HEK293 (cell line): Measurements from ENCODE around the gene UBXN1.

Source experiments
- IKZF3 ChIP-seq: fragments of 450-650 bp; IDR thresholded peaks from 2 replicates; pipeline ENCODE4 v1.5.0; 2018; ENCODE audit warnings: missing biosample characterization, mild to moderate bottlenecking, missing genetic modification characterization, moderate library complexity
- KLF8 ChIP-seq: fragments of 450-650 bp; formaldehyde crosslinking; IDR thresholded peaks from 2 replicates; pipeline ENCODE4 v1.5.1; 2016; ENCODE audit warnings: missing biosample characterization, missing genetic modification characterization
- KLF9 ChIP-seq: fragments of 450-650 bp; formaldehyde crosslinking; IDR thresholded peaks from 2 replicates; pipeline ENCODE4 v1.5.1; 2016; ENCODE audit warnings: missing biosample characterization, missing genetic modification characterization, low read depth
- PRDM1 ChIP-seq: fragments of 450-650 bp; formaldehyde crosslinking; IDR thresholded peaks from 2 replicates; pipeline ENCODE4; 2016; ENCODE audit warnings: missing biosample characterization, missing genetic modification characterization
- PRDM6 ChIP-seq: fragments of 450-650 bp; formaldehyde crosslinking; IDR thresholded peaks from 2 replicates; pipeline ENCODE4 v1.5.1; 2017; ENCODE audit warnings: missing biosample characterization, missing genetic modification characterization
- SP7 ChIP-seq: fragments of 450-650 bp; formaldehyde crosslinking; IDR thresholded peaks from 2 replicates; pipeline ENCODE4 v1.5.1; 2016; ENCODE audit warnings: missing biosample characterization, missing genetic modification characterization
- ZBTB21 ChIP-seq: fragments of 450-650 bp; formaldehyde crosslinking; IDR thresholded peaks from 2 replicates; pipeline ENCODE4 v1.5.1; 2017; ENCODE audit warnings: missing biosample characterization, missing genetic modification characterization
- ZBTB7A ChIP-seq: fragments of 450-650 bp; formaldehyde crosslinking; IDR thresholded peaks from 2 replicates; pipeline ENCODE4 v1.5.1; 2016; ENCODE audit warnings: low read depth, missing biosample characterization, missing genetic modification characterization
- ZNF2 ChIP-seq: fragments of 450-650 bp; formaldehyde crosslinking; IDR thresholded peaks from 2 replicates; pipeline ENCODE4 v1.5.1; 2016; ENCODE audit warnings: missing biosample characterization, missing genetic modification characterization
- ZNF248 ChIP-seq: fragments of 450-650 bp; formaldehyde crosslinking; IDR thresholded peaks from 2 replicates; pipeline ENCODE4 v1.5.1; 2017; ENCODE audit warnings: missing biosample characterization, missing genetic modification characterization
- ZNF341 ChIP-seq: fragments of 450-650 bp; formaldehyde crosslinking; IDR thresholded peaks from 2 replicates; pipeline ENCODE4; 2016; ENCODE audit warnings: low read depth, missing biosample characterization, missing genetic modification characterization
- ZNF391 ChIP-seq: fragments of 450-650 bp; formaldehyde crosslinking; IDR thresholded peaks from 2 replicates; pipeline ENCODE4 v1.5.1; 2016; ENCODE audit warnings: low read depth, missing biosample characterization, missing genetic modification characterization, borderline replicate concordance
- ZNF510 ChIP-seq: fragments of 450-650 bp; formaldehyde crosslinking; IDR thresholded peaks from 2 replicates; pipeline ENCODE4 v1.5.1; 2018; ENCODE audit warnings: mild to moderate bottlenecking, missing genetic modification characterization, missing biosample characterization; ENCODE audit not compliant: insufficient replicate concordance
- ZNF518A ChIP-seq: fragments of 450-650 bp; formaldehyde crosslinking; conservative IDR thresholded peaks from 2 replicates; pipeline ENCODE4 v1.5.1; 2016; ENCODE audit warnings: low read depth, missing biosample characterization, missing genetic modification characterization
- ZNF610 ChIP-seq: fragments of 450-650 bp; formaldehyde crosslinking; IDR thresholded peaks from 2 replicates; pipeline ENCODE4 v1.5.1; 2016; ENCODE audit warnings: missing biosample characterization, missing genetic modification characterization, borderline replicate concordance
- ZNF624 ChIP-seq: fragments of 450-650 bp; formaldehyde crosslinking; IDR thresholded peaks from 2 replicates; pipeline ENCODE4 v1.5.1; 2017; ENCODE audit warnings: missing biosample characterization, missing genetic modification characterization
- ZNF660 ChIP-seq: fragments of 450-650 bp; IDR thresholded peaks from 2 replicates; pipeline ENCODE4 v1.5.1; 2018; ENCODE audit warnings: missing biosample characterization, mild to moderate bottlenecking, missing genetic modification characterization
- ZNF701 ChIP-seq: fragments of 450-650 bp; formaldehyde crosslinking; IDR thresholded peaks from 2 replicates; pipeline ENCODE4 v1.5.1; 2016; ENCODE audit warnings: missing biosample characterization, missing genetic modification characterization
- ZNF707 ChIP-seq: fragments of 450-650 bp; formaldehyde crosslinking; IDR thresholded peaks from 2 replicates; pipeline ENCODE4 v1.5.1; 2016; ENCODE audit warnings: missing biosample characterization, missing genetic modification characterization
- ZNF837 ChIP-seq: fragments of 450-650 bp; formaldehyde crosslinking; IDR thresholded peaks from 2 replicates; pipeline ENCODE4 v1.5.1; 2016; ENCODE audit warnings: missing biosample characterization, missing genetic modification characterization
- ZNF843 ChIP-seq: fragments of 450-650 bp; formaldehyde crosslinking; IDR thresholded peaks from 2 replicates; pipeline ENCODE4 v1.5.1; 2016; ENCODE audit warnings: missing biosample characterization, missing genetic modification characterization
- ZSCAN30 ChIP-seq: fragments of 450-650 bp; IDR thresholded peaks from 2 replicates; pipeline ENCODE4 v1.5.1; 2018; ENCODE audit warnings: missing biosample characterization, mild to moderate bottlenecking, missing genetic modification characterization, moderate library complexity
- TF ChIP-seq, protein P1 (sequence below): fragments of 450-650 bp; formaldehyde crosslinking; IDR thresholded peaks from 2 replicates; pipeline ENCODE4; 2016; ENCODE audit warnings: missing biosample characterization, missing genetic modification characterization
- TF ChIP-seq, protein P2 (sequence below): fragments of 450-650 bp; formaldehyde crosslinking; conservative IDR thresholded peaks from 2 replicates; pipeline ENCODE4 v1.5.1; 2016; ENCODE audit warnings: low read depth, missing biosample characterization, missing genetic modification characterization
- TF ChIP-seq, protein P3 (sequence below): fragments of 450-650 bp; IDR thresholded peaks from 2 replicates; pipeline ENCODE4 v1.5.1; 2018; ENCODE audit warnings: missing biosample characterization, mild to moderate bottlenecking, missing genetic modification characterization

The UBXN1 gene

GRCh38 chr11:62727165-62727871 is 48.4 kb upstream of the UBXN1 start, which contains the start of gene HNRNPUL2 (continued):
- TF ChIP-seq, protein P1, sequence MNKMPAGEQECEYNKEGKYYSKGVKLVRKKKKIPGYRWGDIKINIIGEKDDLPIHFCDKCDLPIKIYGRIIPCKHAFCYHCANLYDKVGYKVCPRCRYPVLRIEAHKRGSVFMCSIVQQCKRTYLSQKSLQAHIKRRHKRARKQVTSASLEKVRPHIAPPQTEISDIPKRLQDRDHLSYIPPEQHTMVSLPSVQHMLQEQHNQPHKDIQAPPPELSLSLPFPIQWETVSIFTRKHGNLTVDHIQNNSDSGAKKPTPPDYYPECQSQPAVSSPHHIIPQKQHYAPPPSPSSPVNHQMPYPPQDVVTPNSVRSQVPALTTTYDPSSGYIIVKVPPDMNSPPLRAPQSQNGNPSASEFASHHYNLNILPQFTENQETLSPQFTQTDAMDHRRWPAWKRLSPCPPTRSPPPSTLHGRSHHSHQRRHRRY (tag by site-specific recombination) = no peak
- no peak for TF ChIP-seq ZNF518A (tag by site-specific recombination)
- TF ChIP-seq ZNF660 (tag by site-specific recombination) = peak; percentile 18; the same call in 1 of the 2 replicates
- no peak for TF ChIP-seq KLF9 (tag by site-specific recombination)
- TF ChIP-seq ZNF610 = peak; percentile 58; the same call in 1 of the 2 replicates
- TF ChIP-seq, protein P2, sequence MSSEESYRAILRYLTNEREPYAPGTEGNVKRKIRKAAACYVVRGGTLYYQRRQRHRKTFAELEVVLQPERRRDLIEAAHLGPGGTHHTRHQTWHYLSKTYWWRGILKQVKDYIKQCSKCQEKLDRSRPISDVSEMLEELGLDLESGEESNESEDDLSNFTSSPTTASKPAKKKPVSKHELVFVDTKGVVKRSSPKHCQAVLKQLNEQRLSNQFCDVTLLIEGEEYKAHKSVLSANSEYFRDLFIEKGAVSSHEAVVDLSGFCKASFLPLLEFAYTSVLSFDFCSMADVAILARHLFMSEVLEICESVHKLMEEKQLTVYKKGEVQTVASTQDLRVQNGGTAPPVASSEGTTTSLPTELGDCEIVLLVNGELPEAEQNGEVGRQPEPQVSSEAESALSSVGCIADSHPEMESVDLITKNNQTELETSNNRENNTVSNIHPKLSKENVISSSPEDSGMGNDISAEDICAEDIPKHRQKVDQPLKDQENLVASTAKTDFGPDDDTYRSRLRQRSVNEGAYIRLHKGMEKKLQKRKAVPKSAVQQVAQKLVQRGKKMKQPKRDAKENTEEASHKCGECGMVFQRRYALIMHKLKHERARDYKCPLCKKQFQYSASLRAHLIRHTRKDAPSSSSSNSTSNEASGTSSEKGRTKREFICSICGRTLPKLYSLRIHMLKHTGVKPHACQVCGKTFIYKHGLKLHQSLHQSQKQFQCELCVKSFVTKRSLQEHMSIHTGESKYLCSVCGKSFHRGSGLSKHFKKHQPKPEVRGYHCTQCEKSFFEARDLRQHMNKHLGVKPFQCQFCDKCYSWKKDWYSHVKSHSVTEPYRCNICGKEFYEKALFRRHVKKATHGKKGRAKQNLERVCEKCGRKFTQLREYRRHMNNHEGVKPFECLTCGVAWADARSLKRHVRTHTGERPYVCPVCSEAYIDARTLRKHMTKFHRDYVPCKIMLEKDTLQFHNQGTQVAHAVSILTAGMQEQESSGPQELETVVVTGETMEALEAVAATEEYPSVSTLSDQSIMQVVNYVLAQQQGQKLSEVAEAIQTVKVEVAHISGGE (tag by site-specific recombination) = peak; percentile 65
- no peak for TF ChIP-seq ZNF837 (tag by site-specific recombination)
- TF ChIP-seq, protein P3, sequence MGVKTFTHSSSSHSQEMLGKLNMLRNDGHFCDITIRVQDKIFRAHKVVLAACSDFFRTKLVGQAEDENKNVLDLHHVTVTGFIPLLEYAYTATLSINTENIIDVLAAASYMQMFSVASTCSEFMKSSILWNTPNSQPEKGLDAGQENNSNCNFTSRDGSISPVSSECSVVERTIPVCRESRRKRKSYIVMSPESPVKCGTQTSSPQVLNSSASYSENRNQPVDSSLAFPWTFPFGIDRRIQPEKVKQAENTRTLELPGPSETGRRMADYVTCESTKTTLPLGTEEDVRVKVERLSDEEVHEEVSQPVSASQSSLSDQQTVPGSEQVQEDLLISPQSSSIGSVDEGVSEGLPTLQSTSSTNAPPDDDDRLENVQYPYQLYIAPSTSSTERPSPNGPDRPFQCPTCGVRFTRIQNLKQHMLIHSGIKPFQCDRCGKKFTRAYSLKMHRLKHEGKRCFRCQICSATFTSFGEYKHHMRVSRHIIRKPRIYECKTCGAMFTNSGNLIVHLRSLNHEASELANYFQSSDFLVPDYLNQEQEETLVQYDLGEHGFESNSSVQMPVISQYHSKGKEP (tag by site-specific recombination) = 0 out of 2 replicates have a peak, but pooled peaks have one; percentile 41
- peak; percentile 75 for TF ChIP-seq ZNF843 (tag by site-specific recombination)
- no peak for TF ChIP-seq ZNF624 (tag by site-specific recombination)
- TF ChIP-seq ZNF510 = no peak
- peak; percentile 25; the same call in 1 of the 2 replicates for TF ChIP-seq ZNF2 (tag by site-specific recombination)
- TF ChIP-seq ZBTB7A = no peak
- 0 out of 2 replicates have a peak, but pooled peaks have one; percentile 40 for TF ChIP-seq KLF8 (tag by site-specific recombination)
- TF ChIP-seq SP7 (tag by site-specific recombination) = 0 out of 2 replicates have a peak, but pooled peaks have one; percentile 64
- TF ChIP-seq ZNF248 (tag by site-specific recombination) = no peak
- TF ChIP-seq ZBTB21 (tag by site-specific recombination) = no peak
- TF ChIP-seq ZNF707 = no peak
- TF ChIP-seq ZSCAN30 (tag by site-specific recombination) = peak; percentile 83
- TF ChIP-seq PRDM1 (tag by site-specific recombination) = no peak
- TF ChIP-seq PRDM6 (tag by site-specific recombination) = no peak
- TF ChIP-seq ZNF701 = no peak
- TF ChIP-seq ZNF391 (tag by site-specific recombination) = 0 out of 2 replicates have a peak, but pooled peaks have one; percentile 42
- TF ChIP-seq ZNF341 (tag by site-specific recombination) = peak; percentile 33; the same call in 1 of the 2 replicates
- peak; percentile 93 for TF ChIP-seq IKZF3 (tag by site-specific recombination)
